ENCODE data around the gene PILRA.
A peak's percentile ranks its signal among the peaks of the same experiment; 100 is the strongest.
"Not testable (repeated sequence)": the region's sequence is repeated elsewhere in the genome, so short reads cannot be mapped to it uniquely, and the experiment has no call there.

The PILRA gene

GRCh38 chr7:100381531-100382233 is 8.4 kb downstream of the PILRA start:
- DNase-seq = not testable (repeated sequence)

GRCh38 chr7:100382234-100382853 is 9.1 kb downstream of the PILRA start:
- DNase-seq = not testable (repeated sequence)

DNA sequence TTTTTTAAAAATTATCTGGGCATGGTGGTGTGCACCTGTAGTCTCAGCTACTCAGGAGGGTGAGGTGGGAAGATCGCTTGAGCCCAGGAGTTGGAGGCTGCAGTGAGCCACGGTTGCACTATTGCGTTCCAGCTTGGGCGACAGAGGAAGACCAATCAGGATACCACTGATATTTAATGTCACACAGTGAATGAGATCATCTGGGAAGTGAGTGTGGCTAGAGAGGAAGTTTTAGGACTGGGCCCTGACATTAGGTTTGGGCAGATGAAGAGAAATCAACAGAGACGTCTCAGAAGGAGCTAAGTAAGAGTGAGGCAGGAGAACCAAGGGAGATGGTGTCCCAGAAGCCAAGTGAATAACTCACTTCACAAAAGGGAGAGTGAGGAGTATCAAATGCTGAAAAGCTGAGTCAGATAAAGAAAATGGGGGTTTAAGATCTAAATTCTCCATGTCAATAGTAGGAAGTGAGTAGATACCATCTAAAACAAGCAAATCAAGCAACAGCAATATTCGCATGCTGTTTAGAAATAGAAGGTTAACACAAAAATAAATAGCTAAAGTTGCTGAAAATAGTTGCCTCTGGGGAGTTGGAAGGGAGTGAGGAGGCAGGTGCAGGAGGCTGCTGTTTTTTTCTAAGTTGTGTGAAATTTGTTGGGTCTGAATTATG is 11.5 kb downstream of the PILRA start:
- no peak for DNase-seq

GRCh38 chr7:100386940-100387339 is 13.7 kb downstream of the PILRA start:
- no peak for DNase-seq

- DNase-seq = no peak
Observed at GRCh38 chr7:100387695-100388094, 14.4 kb downstream of the PILRA start.

- DNase-seq = peak; percentile 29
Observed at GRCh38 chr7:100389437-100390088, 16.3 kb downstream of the PILRA start.

DNA sequence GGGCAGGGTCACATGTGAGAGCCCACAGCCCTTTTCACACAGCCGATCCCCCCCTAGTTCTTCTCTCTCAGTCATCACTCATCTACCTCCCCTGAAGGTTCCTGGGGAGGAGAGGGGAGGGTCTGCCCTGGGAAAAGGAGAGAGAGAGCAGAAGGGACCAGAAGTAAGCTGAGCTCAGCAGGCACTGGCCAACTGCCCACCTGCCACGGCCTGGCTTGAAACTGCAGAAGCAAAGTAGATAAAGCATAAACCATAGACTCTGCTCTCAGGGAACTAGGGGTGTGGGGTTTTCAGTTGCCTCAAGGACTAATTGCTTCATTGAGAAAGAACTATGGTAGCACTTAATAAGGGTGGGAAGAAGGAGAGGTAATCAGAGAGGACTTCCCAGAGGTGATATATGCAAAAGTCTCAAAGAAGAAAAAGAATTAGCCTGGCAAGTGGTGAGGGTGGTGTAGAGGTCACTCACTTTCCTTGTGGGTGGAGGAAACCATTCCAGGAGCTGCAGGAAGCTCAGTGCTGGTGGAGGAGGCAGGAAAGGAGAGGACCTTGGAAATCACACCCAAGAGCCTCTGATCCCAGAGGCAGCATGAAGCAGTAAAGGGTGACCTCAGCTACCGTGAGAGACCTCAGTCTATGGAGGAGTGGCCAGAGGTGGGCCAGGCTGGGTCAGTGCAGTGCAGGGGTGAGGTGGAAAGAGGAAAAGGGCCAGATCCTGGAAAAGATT is 17.2 kb downstream of the PILRA start:
- DNase-seq = no peak

- DNase-seq = no peak
Observed at GRCh38 chr7:100393233-100393905, 20.1 kb downstream of the PILRA start.

DNA sequence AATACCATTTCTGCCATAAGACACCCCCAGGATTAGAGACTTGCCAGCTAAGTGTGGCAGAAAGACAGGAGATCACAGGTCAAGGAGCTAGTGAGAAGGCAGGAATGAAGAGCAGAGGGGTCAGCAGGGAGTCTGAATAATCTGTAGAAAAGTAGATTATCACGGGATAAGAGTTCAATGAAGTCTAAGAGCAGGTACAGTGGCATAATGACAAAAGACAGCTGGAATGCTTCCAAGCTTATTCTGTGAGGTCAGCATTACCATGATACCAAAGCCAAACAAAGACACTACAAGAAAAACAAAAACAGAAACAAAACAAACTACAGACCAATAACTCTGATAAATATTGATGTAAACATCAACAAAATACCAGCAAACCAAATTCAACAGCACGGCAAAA is 20.8 kb downstream of the PILRA start:
- peak; percentile 90 for DNase-seq

DNA sequence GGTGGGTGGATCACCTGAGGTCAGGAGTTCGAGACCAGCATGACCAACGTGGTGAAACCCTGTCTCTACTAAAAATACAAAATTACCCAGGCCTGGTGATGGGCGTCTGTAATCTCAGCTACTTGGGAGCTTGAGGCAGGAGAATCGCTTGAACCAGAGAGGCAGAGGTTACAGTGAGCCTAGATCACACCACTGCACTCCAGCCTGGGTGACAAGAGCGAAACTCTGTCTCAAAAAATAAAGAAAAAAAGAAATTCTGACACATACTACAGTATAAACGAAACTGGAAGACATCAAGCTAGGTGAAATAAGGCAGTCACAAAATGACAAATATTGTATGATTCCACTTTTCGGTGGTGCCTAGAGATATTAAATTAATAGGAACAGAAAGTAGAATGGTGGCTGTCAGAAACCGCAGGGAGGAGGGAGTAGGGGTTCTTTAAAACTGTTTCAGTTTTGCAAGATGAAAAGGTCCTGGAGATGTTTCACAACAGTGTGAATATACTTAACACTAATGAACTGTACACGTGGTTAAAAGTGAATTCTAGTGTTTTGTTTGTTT is 23.2 kb downstream of the PILRA start:
- no peak for DNase-seq

DNA sequence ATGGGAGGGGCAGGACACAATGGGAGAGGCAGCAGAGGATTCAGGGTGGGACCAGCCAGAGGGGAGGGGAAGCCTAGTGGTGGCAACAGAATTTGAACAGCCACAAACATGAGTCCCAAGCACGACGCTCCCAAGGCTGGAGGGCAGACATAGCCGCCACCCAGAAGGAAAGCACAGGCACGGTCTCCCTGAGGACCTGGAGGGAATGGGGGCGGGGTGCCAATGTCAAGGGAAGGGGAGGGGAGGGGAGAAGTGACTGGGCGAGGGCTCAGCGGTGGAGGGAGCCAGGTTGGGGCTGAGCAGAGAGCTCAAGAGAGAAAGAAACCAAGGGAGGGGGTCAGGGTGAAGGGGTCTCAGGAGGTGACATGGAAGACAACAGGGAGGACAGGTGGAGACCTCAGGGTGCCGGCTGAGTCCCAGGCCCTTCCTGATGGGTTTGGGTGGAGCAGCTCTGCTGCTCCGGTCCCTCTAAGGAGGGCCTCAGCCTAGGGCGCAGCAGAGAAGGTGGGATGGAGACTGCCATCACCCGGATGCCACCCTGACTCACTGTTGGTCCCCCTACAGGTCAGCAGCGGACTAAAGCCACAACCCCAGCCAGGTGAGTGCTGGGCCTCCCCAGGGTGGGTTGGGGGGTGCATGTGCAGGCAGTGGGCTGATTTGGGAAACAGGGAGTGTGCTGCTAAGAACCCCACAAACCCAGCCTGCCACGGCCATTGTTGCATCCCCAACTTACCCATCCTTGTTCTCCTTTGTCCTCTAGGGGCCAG is 24.2 kb downstream of the PILRA start:
- DNase-seq = peak; percentile 42

GRCh38 chr7:100398239-100398638 is 25.0 kb downstream of the PILRA start:
- DNase-seq = no peak

- no peak for DNase-seq
Observed at GRCh38 chr7:100400041-100400440, 26.8 kb downstream of the PILRA start.

DNA sequence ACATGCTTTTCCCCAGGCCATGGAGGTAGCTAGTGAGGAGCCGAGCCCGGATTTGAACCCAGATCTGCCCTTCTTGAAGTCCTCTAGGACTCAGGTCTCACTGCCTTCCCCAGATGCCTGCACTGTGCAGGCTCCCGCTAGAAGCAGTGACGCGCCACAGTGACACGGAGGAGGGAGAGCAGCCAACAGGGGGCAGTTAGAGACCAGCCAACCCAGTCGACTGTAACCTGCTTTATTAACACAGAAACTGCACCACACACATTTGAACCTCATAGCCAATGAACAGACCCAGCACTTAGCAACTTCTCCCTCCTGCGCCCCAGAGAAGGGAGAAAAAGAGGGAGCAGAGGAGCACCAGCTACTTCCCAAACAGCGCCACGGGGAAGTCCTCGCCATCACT is 27.4 kb downstream of the PILRA start:
- DNase-seq = peak; percentile 44

- peak; percentile 64 for DNase-seq
Observed at GRCh38 chr7:100401811-100402210, 28.5 kb downstream of the PILRA start.

DNA sequence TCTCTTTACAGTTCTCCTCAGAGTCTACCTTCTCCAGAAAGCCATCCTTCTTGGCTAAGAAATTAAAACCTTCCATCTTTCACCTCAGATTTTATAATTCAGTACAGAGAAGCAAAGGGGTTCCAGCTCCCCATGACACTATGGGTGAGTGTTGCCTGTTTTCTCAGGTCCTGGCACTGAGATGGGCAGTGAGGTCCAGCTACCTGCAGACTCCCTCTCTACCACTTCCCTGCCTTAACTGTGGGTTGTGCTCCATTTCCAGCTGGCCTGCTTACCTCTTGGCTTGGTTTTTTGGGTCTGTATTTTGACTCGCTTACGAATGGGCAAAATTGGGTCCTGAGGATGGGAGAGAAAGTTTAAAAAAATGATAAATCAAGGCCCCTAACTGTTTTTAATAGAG is 29.0 kb downstream of the PILRA start:
- DNase-seq = no peak

DNA sequence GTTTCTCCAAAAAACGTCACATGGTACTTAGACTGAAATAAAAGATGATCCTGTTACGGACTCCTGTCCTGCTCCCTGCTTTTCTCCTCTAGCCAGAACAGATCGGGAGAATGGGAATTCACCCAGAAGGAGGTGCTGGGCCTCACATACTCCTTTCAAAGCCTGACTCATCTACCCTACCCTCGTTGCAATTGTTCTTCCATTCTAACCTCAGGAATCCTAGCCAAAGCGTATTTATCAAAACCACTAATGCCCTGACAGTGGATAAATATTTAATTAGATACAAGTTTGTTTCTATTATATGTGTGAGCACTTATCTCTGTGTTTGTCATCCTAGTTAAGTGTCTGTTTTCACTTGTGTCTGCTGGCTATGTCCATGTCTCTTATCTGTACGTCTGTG is 33.5 kb downstream of the PILRA start:
- DNase-seq = no peak

DNA sequence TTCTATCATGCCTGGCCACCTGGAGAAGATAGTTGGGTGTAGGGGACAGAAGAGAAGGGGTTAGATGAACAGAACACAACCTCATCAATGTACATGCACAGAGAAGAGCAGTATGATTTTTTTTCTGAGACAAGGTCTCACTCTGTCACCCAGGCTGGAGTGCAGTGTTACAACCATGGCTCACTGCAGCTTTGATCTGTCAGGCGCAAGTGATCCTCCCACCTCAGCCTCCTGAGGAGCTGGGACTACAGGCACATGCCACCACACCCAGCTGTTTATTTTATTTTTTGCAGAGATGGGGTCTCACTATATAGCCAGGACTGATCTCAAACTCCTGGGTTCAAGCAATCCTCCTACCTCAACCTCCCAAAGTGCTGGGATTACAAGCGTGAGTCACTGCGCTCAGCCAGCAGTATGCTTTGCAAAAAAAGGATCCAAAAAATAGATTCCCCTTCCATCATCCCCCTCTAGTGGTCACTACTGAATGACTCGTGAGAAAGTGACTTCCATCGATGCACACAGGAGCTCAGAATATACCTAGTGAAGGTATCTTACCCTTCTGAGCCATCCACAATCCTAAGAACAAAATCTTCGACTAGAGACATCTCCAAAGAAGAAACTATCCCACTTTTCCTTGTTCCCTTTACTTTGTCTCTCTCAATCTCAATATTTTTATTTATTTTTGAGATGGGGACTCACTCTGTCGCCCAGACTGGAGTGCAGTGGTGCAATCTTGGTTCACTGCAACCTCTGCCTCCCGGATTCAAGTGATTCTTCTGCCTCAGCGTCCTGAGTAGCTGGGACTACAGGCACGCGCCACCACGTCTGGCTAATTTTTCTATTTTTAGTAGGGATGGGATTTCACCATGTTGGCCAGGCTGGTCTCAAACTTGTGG is 34.2 kb downstream of the PILRA start:
- peak; percentile 83 for DNase-seq

- DNase-seq = no peak
Observed at GRCh38 chr7:100411101-100411500, 37.8 kb downstream of the PILRA start.

DNA sequence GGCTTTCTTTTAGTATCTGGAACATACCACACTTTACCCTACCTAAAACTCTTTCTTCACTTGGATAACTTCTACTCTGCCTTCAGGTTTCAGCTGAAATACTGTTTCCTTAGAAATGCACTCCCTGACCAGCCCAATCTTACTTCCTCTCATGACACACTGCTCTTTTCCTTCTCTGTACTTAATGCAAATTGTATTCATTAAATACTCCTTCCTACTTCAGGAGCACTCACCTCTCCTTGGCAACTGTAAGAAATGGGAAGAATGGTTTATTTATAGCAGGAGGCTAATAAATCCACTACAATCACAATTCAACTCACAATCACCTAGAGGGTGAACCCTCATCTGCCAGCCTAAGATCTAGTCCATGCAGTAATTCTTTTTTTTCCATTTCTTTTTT is 40.1 kb downstream of the PILRA start:
- DNase-seq = no peak

All from NCI-H82 (cell line).